HUDEP-2 (cell line): ENCODE data around the gene SOCS3.

Experiments
- DNase-seq, 76 experiments: peaks; one replicate each; lab custom pipeline; 2025; ENCODE audit not compliant: unreplicated experiment in 76 of 76; lab: John Stamatoyannopoulos, UW

The SOCS3 gene

GRCh38 chr17:78391051-78391431, 31.2 kb upstream of the SOCS3 start:
- no peak for DNase-seq

- DNase-seq: no peak
These were observed 30.6 kb upstream of the SOCS3 start for GRCh38 chr17:78390241-78391050.

GRCh38 chr17:78387977-78388941, 28.4 kb upstream of the SOCS3 start:
- no peak for DNase-seq

DNA sequence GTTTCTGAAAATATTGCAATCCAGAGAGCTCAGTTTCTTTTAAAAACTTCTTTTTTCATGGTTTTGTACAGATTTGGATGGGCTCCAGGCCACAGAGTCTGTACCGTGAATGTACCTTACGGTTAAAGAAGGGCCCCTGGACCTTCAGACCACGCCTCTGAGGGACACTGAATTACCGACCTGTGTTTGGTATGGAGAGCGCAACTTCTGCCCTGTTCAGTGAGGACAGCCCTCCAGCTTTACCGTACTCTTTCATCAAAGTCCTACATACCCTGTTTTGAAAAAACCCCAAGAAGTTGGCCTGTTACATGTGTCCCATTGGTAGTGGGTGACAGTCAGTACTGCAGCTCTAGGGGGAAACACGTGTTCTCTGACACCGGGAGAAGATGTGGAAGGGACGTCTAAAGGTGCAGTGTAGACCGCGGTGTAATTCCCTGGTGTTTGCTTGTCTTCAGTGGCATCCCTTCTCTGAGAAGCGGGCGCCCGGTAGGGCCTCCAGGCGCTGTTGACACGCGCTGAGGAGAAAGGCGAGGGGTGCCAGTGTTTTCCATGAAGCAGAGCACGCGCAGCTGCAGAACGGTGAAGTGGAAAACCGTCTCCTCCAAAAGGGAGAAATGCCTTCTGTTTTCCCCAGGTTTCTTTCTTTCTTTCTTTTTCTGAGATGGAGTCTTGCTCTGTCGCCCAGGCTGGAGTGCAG, 24.8 kb upstream of the SOCS3 start:
- no peak for DNase-seq

GRCh38 chr17:78383725-78384471, 24.0 kb upstream of the SOCS3 start:
- no peak for DNase-seq

- peak in 11 of 76 experiments; percentile 0 to 34 (median 17) for DNase-seq
These were observed 21.8 kb upstream of the SOCS3 start for GRCh38 chr17:78381601-78382232.

DNA sequence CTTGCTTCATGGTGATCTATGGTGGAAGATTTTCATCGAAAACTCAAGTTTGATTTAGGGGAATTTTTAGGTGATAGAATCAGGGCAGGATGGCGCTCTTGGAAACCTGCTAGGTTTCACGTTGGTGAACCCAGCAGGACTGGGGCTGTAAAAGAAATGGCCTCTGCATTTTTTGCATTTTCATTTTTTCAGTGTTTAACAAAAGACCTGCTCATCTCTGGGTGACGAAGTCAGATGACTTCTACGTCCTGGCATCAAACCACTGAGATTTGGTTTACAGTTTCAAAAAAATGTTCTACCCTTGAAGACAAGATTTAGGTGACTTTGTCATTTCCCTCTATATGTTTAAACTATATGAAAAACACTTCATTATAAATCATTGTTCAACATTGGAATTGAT, 20.5 kb upstream of the SOCS3 start:
- no peak for DNase-seq

- DNase-seq: no peak
These were observed 19.2 kb upstream of the SOCS3 start for GRCh38 chr17:78379131-78379491.

DNA sequence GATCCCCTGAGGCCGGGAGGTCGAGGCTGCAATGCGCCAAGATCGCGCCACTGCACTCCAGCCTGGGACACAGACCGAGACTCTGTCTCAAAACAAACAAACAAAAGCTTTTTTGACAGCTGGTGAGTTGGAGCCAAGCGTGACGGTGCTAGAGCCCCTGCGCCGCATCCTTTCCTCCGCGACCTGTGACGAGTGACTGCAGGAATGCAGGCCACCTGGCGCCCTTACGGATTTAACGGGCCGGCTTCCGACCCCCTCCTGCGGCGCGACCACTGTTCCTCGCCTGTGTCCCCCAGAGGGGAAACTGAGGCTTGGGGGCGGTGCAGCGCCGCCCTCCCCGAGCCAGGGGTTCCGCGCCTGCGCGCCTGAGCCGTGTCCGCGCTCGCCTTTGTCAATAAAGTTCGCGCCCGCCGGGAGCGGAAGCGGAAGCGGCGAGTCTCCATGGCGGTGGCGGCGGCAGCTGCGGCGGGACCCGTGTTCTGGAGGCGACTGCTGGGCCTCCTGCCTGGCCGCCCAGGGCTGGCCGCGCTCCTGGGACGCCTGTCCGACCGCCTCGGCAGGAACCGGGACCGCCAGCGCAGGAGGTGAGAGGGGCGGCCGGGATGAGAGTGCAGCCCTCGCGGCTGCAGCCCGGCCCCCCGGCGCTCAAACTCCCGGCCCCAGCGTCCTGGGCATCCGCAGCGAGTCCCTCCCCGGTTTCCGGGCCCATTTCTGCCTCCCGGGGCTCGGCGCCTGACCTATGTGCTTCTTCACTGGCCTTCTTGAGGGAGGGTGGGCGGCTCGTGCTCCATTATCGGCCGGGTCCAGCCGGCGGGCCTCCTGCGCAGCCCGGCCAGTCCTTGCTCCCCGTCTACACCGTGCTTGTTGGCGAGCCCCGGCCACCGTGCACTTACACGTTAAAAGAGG, 18.6 kb upstream of the SOCS3 start, which contains the start of gene PGS1:
Gene PGS1 (plus strand): TSS at position 425 of the 906 bp plus-strand sequence. CDS start 17 bp downstream, at position 442.
- DNase-seq: peak in 56 of 76 experiments; percentile 9 to 74 (median 48)

DNA sequence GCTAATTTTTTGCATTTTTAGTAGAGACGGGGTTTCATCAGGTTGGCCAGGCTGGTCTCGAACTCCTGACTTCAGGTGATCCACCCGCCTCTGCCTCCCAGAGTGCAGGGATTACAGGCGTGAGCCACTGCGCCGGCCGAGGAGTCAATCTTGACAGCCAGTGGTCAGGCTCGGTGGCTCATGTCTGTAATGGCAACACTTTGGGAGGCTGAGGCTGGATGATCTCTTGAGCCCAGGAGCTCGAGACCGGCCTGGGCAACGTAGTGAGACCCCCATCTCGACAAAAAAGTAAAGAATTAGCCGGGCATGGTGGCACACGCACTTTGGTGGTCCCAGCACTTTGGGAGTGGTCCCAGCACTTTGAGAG, 18.0 kb upstream of the SOCS3 start:
- DNase-seq: peak in 1 of 76 experiments; percentile 5

- no peak for DNase-seq
These were observed 16.3 kb upstream of the SOCS3 start for GRCh38 chr17:78376161-78376560.

- no peak for DNase-seq
These were observed 15.7 kb upstream of the SOCS3 start for GRCh38 chr17:78375401-78376151.

- no peak for DNase-seq
These were observed 14.9 kb upstream of the SOCS3 start for GRCh38 chr17:78374631-78375274.

- DNase-seq: peak in 14 of 76 experiments; percentile 5 to 54 (median 18)
These were observed 14.3 kb upstream of the SOCS3 start for GRCh38 chr17:78374189-78374588.

DNA sequence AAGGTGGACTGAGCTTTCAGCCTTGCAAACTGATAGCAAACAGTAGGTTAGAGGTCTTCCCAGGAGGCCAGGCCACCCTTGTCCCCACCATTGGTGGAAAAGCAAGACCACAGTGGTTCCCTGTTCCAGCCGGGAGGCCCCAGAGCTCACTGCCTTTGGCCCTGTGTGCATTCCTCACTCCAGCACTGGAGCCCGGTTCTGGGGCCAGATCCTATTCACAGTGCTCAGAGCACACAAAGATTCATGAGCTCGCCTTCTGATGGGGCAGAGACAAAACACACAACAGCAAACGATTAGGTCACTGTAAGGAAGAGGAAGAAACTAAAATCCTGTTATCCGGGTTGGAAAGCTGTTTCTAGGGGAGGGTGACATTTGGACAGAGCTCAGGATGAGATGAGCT, 13.0 kb upstream of the SOCS3 start:
- no peak for DNase-seq

DNA sequence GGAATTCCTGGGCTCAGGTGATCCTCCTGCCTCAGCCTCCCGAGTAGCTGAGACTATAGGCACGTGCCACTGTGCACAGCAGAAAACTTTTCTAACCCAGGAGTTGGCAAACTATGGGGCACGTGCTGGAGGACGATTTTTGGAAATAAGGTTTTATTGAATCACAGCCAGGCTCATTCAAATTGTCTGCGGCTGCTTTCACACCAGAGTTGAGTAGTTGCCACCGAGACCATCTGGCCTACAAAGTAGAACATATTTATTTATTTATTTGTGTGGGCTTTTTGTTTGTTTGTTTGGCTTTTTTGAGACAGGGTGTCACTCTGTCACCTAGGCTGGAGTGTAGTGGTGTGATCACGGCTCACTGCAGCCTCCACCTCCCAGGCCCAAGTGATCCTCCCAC, 11.2 kb upstream of the SOCS3 start:
- no peak for DNase-seq

DNA sequence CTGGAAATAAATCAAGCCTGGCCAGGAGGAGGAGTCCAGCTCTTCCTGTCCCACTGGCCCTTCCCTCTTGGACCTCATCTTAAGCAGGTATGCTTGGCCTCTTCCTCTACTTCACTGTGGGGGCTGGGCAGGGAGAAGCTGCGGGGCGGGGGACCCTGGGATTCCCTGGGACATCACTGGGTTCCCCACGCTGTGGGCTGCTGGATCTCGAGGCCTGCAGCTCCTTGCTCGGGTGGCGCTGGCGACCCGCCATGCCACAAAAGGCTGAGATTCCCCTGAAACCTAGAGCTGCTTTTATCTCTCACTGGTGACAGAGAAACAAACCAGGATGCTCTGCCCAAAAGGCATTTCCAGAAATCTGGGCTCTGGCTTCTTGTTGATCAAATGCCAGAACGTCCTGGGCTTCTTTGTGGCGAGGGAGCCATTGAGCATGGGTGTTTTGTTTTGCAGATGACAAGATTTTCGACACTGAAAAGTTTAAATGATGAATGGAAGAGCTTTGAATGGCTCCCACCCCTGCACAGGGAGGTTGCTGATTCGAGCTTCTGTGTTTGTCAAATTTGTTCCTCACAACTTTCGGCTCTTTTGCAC, 10.0 kb upstream of the SOCS3 start:
- no peak for DNase-seq
